ENCODE measurements around the gene CCDC38. TPM values are rescaled to one million over a fixed set of nuclear protein-coding genes. Genes with fewer than 3 reads are reported as not detected.

CCDC38 gene
- total RNA-seq, 3 donors from 2014 or later: not detected

GRCh38 chr12:95837240-95838038 is 105.0 kb downstream of the CCDC38 start:
- no peak for TF ChIP-seq CTCF (IDR thresholded peaks at IDR 0.05)
- no peak for DNase-seq
- intact Hi-C loops (cut with DNase I, micrococcal nuclease): no loop called here
- peak; percentile 48 for ATAC-seq
- Histone ChIP-seq H3K4me3 (no peak overlapping the region), H3K36me3 (ENCODE audit: low read depth) (no peaks in the 10 kb centered on the region), H3K4me1 (ENCODE audit: low read depth) (peaks cover 15% of the 10 kb centered on the region), H3K9me3 (no peaks in the 10 kb centered on the region)

GRCh38 chr12:95836630-95837239 is 105.7 kb downstream of the CCDC38 start:
- Histone ChIP-seq H3K9me3 (no peaks in the 10 kb centered on the region), H3K4me1 (ENCODE audit: low read depth) (peaks cover 15% of the 10 kb centered on the region), H3K4me3 (no peak overlapping the region), H3K36me3 (ENCODE audit: low read depth) (no peaks in the 10 kb centered on the region)
- no peak for TF ChIP-seq CTCF (IDR thresholded peaks at IDR 0.05)
- peak; percentile 65 for ATAC-seq
- intact Hi-C loops (cut with DNase I, micrococcal nuclease): no loop called here
- DNase-seq: peak in 1 of 3 donors; percentile 23

- intact Hi-C loops (cut with DNase I, micrococcal nuclease): no loop called here
- TF ChIP-seq CTCF (IDR thresholded peaks at IDR 0.05): no peak
- no peak for DNase-seq
- Histone ChIP-seq H3K4me1 (ENCODE audit: low read depth) (peaks cover 15% of the 10 kb centered on the region), H3K36me3 (ENCODE audit: low read depth) (no peaks in the 10 kb centered on the region), H3K9me3 (no peaks in the 10 kb centered on the region), H3K4me3 (no peak overlapping the region)
- no peak for ATAC-seq
Measured at GRCh38 chr12:95836185-95836609, 106.2 kb downstream of the CCDC38 start.

GRCh38 chr12:95834572-95834971 is 107.8 kb downstream of the CCDC38 start:
- ATAC-seq (no peak), DNase-seq (no peak)
- TF ChIP-seq CTCF (IDR thresholded peaks at IDR 0.05): no peak
- H3K4me1 ChIP-seq (ENCODE audit: low read depth): peaks cover 15% of the 10 kb centered on the region
- H3K9me3 ChIP-seq: no peaks in the 10 kb centered on the region
- H3K4me3 ChIP-seq: no peak overlapping the region
- intact Hi-C loops (cut with DNase I, micrococcal nuclease): no loop called here
- no peaks in the 10 kb centered on the region for H3K36me3 ChIP-seq (ENCODE audit: low read depth)

GRCh38 chr12:95830335-95831089 is 111.9 kb downstream of the CCDC38 start:
- ATAC-seq: no peak
- intact Hi-C loops (cut with DNase I, micrococcal nuclease): no loop called here
- no peak for DNase-seq
- Histone ChIP-seq H3K4me3 (no peak overlapping the region), H3K36me3 (ENCODE audit: low read depth) (no peaks in the 10 kb centered on the region), H3K9me3 (no peaks in the 10 kb centered on the region), H3K4me1 (ENCODE audit: low read depth) (peaks cover 7% of the 10 kb centered on the region)
- no peak for TF ChIP-seq CTCF (IDR thresholded peaks at IDR 0.05)

Data from mucosa of descending colon (tissue), 3 donors.